Psoas muscle (tissue), 8 donors: ENCODE data around the gene XRRA1. TPM values are rescaled to one million over a fixed set of nuclear protein-coding genes. Genes with fewer than 3 reads are reported as not detected.
A peak's percentile ranks its signal among the peaks of the same experiment; 100 is the strongest.

ENCODE experiments used
- ATAC-seq, 4 donors: fragments of 200-7000 bp; cut with Tn5 transposase; one replicate each; pipeline ENCODE4 v1.9.1; 2020; ENCODE audit warnings: moderate library complexity in 3 of 4, mild to moderate bottlenecking in 2 of 4
- DNase-seq, 2 donors: peaks; one replicate each; pipeline ENCODE4 v3.0.0-alpha.2; 2020
- H3K27ac ChIP-seq: fragments of 200-600 bp; one replicate; pipeline ENCODE4 v1.8.0; 2022
- H3K27me3 ChIP-seq, 3 donors: fragments of 200-600 bp in 1 of 3; one replicate each; pipeline versions ENCODE4 v1.6.1 to v1.8.0; 2013 to 2022; ENCODE audit warnings: low read length in 2 of 3, mild to moderate bottlenecking in 2 of 3, moderate library complexity in 1 of 3; ENCODE audit not compliant: insufficient read depth in 3 of 3
- H3K36me3 ChIP-seq, 2 donors: fragments of 200-600 bp in 1 of 2; one replicate each; pipeline versions ENCODE4 v1.6.1 to v1.8.0; 2013 to 2022; ENCODE audit warnings: low read depth in 1 of 2, mild to moderate bottlenecking in 1 of 2, moderate library complexity in 1 of 2; ENCODE audit not compliant: insufficient read depth in 1 of 2
- H3K4me1 ChIP-seq: fragments of 200-600 bp; one replicate; pipeline ENCODE4 v1.8.0; 2022
- H3K4me3 ChIP-seq: fragments of 200-600 bp; one replicate; pipeline ENCODE4 v1.8.0; 2022; ENCODE audit warnings: mild to moderate bottlenecking
- H3K9me3 ChIP-seq: fragments of 200-600 bp; one replicate; pipeline ENCODE4 v1.8.0; 2022
- WGBS, 3 donors: extraction: QIAGEN DNeasy Blood & Tissue Kit; methylation state at CpG; one replicate each; pipeline versions ENCODE4 v1.1.6 to v1.1.7; 2013; 5-methylcytosine and 5-hydroxymethylcytosine counted together
- intact Hi-C, 2 donors: fragments of 100-400 bp; cut with DNase I; formaldehyde crosslinking; loops; one replicate each; pipeline versions ENCODE4 v1.11.0 to v1.14.2; 2022
- polyA plus RNA-seq, 3 donors: library from polyadenylated mRNA; stranded (reverse); fragments of 200-250 nt; gene quantifications; one replicate each; pipeline ENCODE4 v1.2.3, GENCODE V29; 2013
- total RNA-seq, 4 donors: library from RNA; stranded (reverse); fragmentation: NEBNext Ultra II Directional in 2 of 4; extraction: Animal tissue kit (Norgen Biotek cat#: 25700) in 2 of 4; gene quantifications; one replicate each; pipeline versions ENCODE4 v1.2.1 to v1.2.4, GENCODE V29; 2021 to 2023
- TF ChIP-seq, protein P1 (sequence below): fragments of 200-600 bp; IDR thresholded peaks from one replicate; pipeline ENCODE4 v1.8.0; 2022; ENCODE audit warnings: antibody characterized with exemption
- donor health status: healthy with polysubstance abuse.
- donor health status: DM: no; HTN: no; CAD: no; lungs with moderate emphysema.
- donor health status: Bipolar disorder and iron deficiency.
- donor health status: healthy.
- donor health status: DM: yes; HTN: yes; CAD: no.
- donor health status: DM: no; HTN: no; CAD: no.
- donor health status: DM: no; HTN: no; CAD: no.
- donor health status: DM: yes; HTN: yes; CAD: no.

The XRRA1 gene
- total and polyA plus RNA-seq, 7 donors = 3.1 to 15.1 (median 6.9) TPM

DNA sequence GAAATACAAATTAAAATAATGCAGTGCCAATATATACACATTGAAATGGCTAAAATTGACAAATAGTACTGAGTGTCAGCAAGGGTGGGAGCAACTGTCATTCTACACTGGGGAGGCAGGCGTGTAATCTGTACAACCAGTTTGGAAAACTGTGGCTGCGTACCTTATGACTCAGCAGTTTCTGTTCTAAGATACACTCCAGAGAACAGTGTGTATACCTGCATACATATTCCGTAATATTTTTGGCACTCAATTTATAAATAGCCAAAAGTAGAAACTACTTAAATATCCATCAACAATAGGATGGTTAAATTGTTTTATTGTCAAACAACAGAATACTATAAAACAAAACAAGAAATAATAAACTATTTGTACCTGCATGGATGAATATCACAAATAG is 142.6 kb downstream of the XRRA1 start:
- WGBS, 3 donors = 35 to 60% (median 35%) methylated on average over 3 of the region's 3 CpGs
- Histone ChIP-seq H3K4me1 (peaks cover 27% of the 10 kb centered on the region), H3K27me3 (no peaks in the 10 kb centered on the region), H3K4me3 (peak overlapping the region; percentile 27), H3K36me3 (peaks cover 3 to 12% of the 10 kb centered on the region in 2 donors), H3K9me3 (no peaks in the 10 kb centered on the region), H3K27ac (peak overlapping the region; percentile 58)
- intact Hi-C loops = no loop called here
- TF ChIP-seq, protein P1, sequence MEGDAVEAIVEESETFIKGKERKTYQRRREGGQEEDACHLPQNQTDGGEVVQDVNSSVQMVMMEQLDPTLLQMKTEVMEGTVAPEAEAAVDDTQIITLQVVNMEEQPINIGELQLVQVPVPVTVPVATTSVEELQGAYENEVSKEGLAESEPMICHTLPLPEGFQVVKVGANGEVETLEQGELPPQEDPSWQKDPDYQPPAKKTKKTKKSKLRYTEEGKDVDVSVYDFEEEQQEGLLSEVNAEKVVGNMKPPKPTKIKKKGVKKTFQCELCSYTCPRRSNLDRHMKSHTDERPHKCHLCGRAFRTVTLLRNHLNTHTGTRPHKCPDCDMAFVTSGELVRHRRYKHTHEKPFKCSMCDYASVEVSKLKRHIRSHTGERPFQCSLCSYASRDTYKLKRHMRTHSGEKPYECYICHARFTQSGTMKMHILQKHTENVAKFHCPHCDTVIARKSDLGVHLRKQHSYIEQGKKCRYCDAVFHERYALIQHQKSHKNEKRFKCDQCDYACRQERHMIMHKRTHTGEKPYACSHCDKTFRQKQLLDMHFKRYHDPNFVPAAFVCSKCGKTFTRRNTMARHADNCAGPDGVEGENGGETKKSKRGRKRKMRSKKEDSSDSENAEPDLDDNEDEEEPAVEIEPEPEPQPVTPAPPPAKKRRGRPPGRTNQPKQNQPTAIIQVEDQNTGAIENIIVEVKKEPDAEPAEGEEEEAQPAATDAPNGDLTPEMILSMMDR = no peak
- ATAC-seq (peak; percentile 86 to 93 (median 90)), DNase-seq (no peak)

DNA sequence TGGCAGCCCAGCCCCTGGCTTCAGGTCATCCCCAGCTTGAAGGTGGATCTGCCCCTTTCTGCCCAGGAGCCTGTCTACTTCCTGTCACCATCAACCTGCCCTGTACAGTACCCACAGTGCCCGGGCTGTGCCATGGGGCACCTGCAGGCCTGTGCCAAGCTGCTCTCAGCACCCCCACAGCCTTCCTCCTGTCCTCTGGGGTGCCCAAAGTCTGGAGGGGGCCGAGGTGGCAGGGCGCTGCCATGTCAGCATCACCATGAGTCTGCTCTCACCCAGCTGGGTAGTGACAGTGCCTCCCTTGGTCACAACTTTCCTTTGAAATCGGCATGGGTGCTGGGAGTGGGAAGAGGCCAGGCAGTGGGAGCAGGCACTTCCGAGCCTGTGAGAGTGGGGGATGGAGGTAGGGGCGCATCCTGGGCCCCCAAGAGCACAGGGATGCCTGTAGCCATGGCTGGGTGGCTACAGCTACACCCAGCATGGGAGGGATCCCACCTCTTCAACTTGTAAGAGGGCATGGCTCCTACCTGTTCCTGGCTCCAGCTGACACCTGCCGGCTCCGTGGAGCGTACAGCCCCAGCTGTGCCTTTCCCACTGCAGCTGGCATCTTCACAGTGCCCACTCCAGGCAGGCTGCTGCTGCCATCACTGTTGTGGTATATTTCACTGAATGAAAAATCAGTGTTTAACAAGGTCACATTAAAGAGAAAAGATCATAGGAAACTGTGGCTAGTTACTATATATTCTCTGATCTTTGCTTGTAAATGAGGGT is 157.4 kb downstream of the XRRA1 start:
- intact Hi-C loops = no loop called here
- peaks cover 0 to 48% of the 10 kb centered on the region in 2 donors for H3K36me3 ChIP-seq
- 85 to 88% (median 86%) methylated on average over 9 of the region's 9 CpGs for WGBS, 3 donors

More for the DNA sequence above, 157.4 kb downstream of the XRRA1 start:
- H3K27me3 ChIP-seq = no peaks in the 10 kb centered on the region
- DNase-seq (no peak), ATAC-seq (no peak)
- H3K27ac ChIP-seq = no peak overlapping the region
- TF ChIP-seq, protein P1 = no peak
- H3K4me3 ChIP-seq = no peak overlapping the region
- peaks cover 8% of the 10 kb centered on the region for H3K4me1 ChIP-seq
- no peaks in the 10 kb centered on the region for H3K9me3 ChIP-seq

Other genes starting within 250 kb of the XRRA1 start
- 10 to 100 TPM in 3 of 4 donors, 1 to 10 TPM in 1; 2.2 to 14.1 (median 12.7) TPM for gene CHRDL2, start 217.7 kb downstream of the XRRA1 start, total RNA-seq
- gene CHRDL2, start 217.7 kb downstream of the XRRA1 start, polyA plus RNA-seq = 1 to 10 TPM in 1 of 3 donors, under 1 TPM in 2; 0.39 to 3.1 (median 0.61) TPM
- 10 to 100 TPM; 14.0 to 15.9 (median 14.8) TPM for gene RNF169, start 200.2 kb downstream of the XRRA1 start, total RNA-seq
- 1 to 10 TPM; 3.9 to 5.8 (median 5.1) TPM for gene RNF169, start 200.2 kb downstream of the XRRA1 start, polyA plus RNA-seq
- gene SPCS2, start 175 bp upstream of the XRRA1 start, total RNA-seq = 10 to 100 TPM; 51.1 to 95.1 (median 63.6) TPM
- gene SPCS2, start 175 bp upstream of the XRRA1 start, polyA plus RNA-seq = 100 to 1,000 TPM in 2 of 3 donors, 10 to 100 TPM in 1; 78.9 to 132 (median 104) TPM
- 10 to 100 TPM; 14.0 to 26.7 (median 18.0) TPM for gene NEU3, start 39.8 kb upstream of the XRRA1 start, total RNA-seq
- gene NEU3, start 39.8 kb upstream of the XRRA1 start, polyA plus RNA-seq = 1 to 10 TPM; 1.8 to 9.3 (median 4.3) TPM
- gene OR2AT4, start 147.8 kb upstream of the XRRA1 start, total RNA-seq = not detected
- gene OR2AT4, start 147.8 kb upstream of the XRRA1 start, polyA plus RNA-seq = not detected
- 10 to 100 TPM; 10.7 to 17.7 (median 12.3) TPM for gene SLCO2B1, start 202.0 kb upstream of the XRRA1 start, total RNA-seq
- gene SLCO2B1, start 202.0 kb upstream of the XRRA1 start, polyA plus RNA-seq = 1 to 10 TPM; 1.2 to 5.6 (median 1.7) TPM